K562 (cell line): ENCODE measurements around the gene GP1BA. TPM values are rescaled to one million over a fixed set of nuclear protein-coding genes. Genes with fewer than 3 reads are reported as not detected.

Experiments used
- ELF4 ChIP-seq: fragments of 450-650 bp; formaldehyde crosslinking; IDR thresholded peaks from 2 replicates; pipeline ENCODE4 v1.4.0; 2022; ENCODE audit warnings: missing genetic modification characterization
- HEY1 ChIP-seq: fragments of 250-450 bp; sonication (Bioruptor Pico); IDR thresholded peaks from 2 replicates; pipeline ENCODE4 v1.5.0; 2020; ENCODE audit warnings: mild to moderate bottlenecking, moderate library complexity, borderline replicate concordance
- HNRNPH1 ChIP-seq: fragments of 200-400 bp; formaldehyde crosslinking; optimal IDR thresholded peaks from 2 replicates; pipeline ENCODE3; 2017; ENCODE audit warnings: low read depth, mild to moderate bottlenecking, low read length, moderate library complexity
- HNRNPK ChIP-seq: fragments of 200-400 bp; formaldehyde crosslinking; IDR thresholded peaks from one replicate; pipeline ENCODE4 v1.6.1; 2018; ENCODE audit warnings: mild to moderate bottlenecking, low read depth, low read length; ENCODE audit not compliant: poor library complexity, severe bottlenecking
- JUNB ChIP-seq: fragments of 450-650 bp; formaldehyde crosslinking; conservative IDR thresholded peaks from 2 replicates; pipeline ENCODE4 v1.4.0; 2020; ENCODE audit warnings: mild to moderate bottlenecking
- KLF6 ChIP-seq: fragments of 250-450 bp; sonication (Bioruptor Pico); IDR thresholded peaks from 2 replicates; pipeline ENCODE4 v1.4.0; 2020; ENCODE audit warnings: mild to moderate bottlenecking, moderate library complexity, borderline replicate concordance
- LARP7 ChIP-seq: fragments of 450-650 bp; IDR thresholded peaks from 2 replicates; pipeline ENCODE4 v1.6.1; 2016
- MTF1 ChIP-seq: fragments of 250-450 bp; sonication (Bioruptor Pico); IDR thresholded peaks from 2 replicates; pipeline ENCODE4 v1.9.0; 2021; ENCODE audit warnings: moderate library complexity, mild to moderate bottlenecking, inconsistent platforms, borderline replicate concordance
- MYC ChIP-seq, 2 experiments: fragments of 250-450 bp in 1 of 2; sonication (Bioruptor Pico) in 1 of 2; IDR thresholded peaks; 2 replicates each; pipeline versions ENCODE4 v1.5.1 to v1.6.1; 2012 to 2021; ENCODE audit warnings: low read depth in 2 of 2, borderline replicate concordance in 1 of 2, improper control_type of control experiment in 1 of 2, low read length in 1 of 2, mild to moderate bottlenecking in 1 of 2, moderate library complexity in 1 of 2
- RBM14 ChIP-seq: fragments of 200-400 bp; formaldehyde crosslinking; IDR thresholded peaks from 2 replicates; pipeline ENCODE4 v1.6.1; 2018; ENCODE audit warnings: low read depth, mild to moderate bottlenecking, low read length, moderate library complexity, borderline replicate concordance; ENCODE audit not compliant: insufficient read depth
- TCFL5 ChIP-seq: fragments of 250-450 bp; sonication (Bioruptor Pico); conservative IDR thresholded peaks from 2 replicates; pipeline ENCODE4 v1.6.1; 2021; ENCODE audit warnings: mild to moderate bottlenecking, moderate library complexity, matching md5 sums
- THRAP3 ChIP-seq: fragments of 450-650 bp; IDR thresholded peaks from 2 replicates; pipeline ENCODE4 v1.6.1; 2016; ENCODE audit warnings: mild to moderate bottlenecking, inconsistent platforms, borderline replicate concordance
- ZBTB2 ChIP-seq: fragments of 450-650 bp; IDR thresholded peaks from 2 replicates; pipeline ENCODE4 v1.6.1; 2016; ENCODE audit warnings: antibody characterized with exemption
- ZFPM2 ChIP-seq: fragments of 250-450 bp; sonication (Bioruptor Pico); IDR thresholded peaks from 2 replicates; pipeline ENCODE4 v1.5.1; 2022; ENCODE audit warnings: mild to moderate bottlenecking
- ZNF586 ChIP-seq: fragments of 450-650 bp; formaldehyde crosslinking; conservative IDR thresholded peaks from 2 replicates; pipeline ENCODE4 v1.4.0; 2020; ENCODE audit warnings: mild to moderate bottlenecking, moderate library complexity
- ZNF609 ChIP-seq: sonication (generic); formaldehyde crosslinking; IDR thresholded peaks from 2 replicates; pipeline ENCODE4 v1.8.1; 2023; ENCODE audit warnings: missing genetic modification reagents, mild to moderate bottlenecking, borderline replicate concordance
- polyA plus RNA-seq, 8 experiments: library from polyadenylated mRNA; depleted of rRNA in 4 of 8; stranded (reverse) in 5 of 8; unstranded in 3 of 8; fragments of >200 nt; fragmentation: Nextera tagmentation in 2 of 8; fragmentation: Illumina TruSeq in 1 of 8; extraction: Ambion mirVana in 2 of 8; extraction: Trizol in 1 of 8; gene quantifications; 2 replicates each; pipeline versions ENCODE4 v1.2.1 to v1.2.3, GENCODE V29; 2011 to 2014; ENCODE audit warnings: inconsistent platforms in 1 of 8, missing spikeins in 1 of 8
- total RNA-seq, 7 experiments: library from RNA; depleted of rRNA in 6 of 7; stranded (reverse); fragments of >200 nt in 6 of 7; fragmentation: Illumina TruSeq in 2 of 7; extraction: Trizol in 2 of 7; gene quantifications; 2 replicates each; pipeline versions ENCODE4 v1.2.1 to v1.2.3, GENCODE V29; 2011 to 2021; ENCODE audit warnings: low replicate concordance in 1 of 7
- TF ChIP-seq, protein P1 (sequence below): fragments of 450-650 bp; formaldehyde crosslinking; IDR thresholded peaks from 2 replicates; pipeline ENCODE4 v1.4.0; 2020; ENCODE audit warnings: mild to moderate bottlenecking, moderate library complexity
- TF ChIP-seq, protein P2 (sequence below): fragments of 450-650 bp; conservative IDR thresholded peaks from 2 replicates; pipeline ENCODE4 v1.6.1; 2016; ENCODE audit warnings: missing genetic modification characterization, low read depth, mild to moderate bottlenecking, missing compliant biosample characterization, moderate library complexity

GP1BA gene
- total and polyA plus RNA-seq, 9 of the 15 experiments (the other 6 are each of a cell fraction or from before 2014, with no cell fraction given): 0.01 TPM; not detected in 8

- no peak for TF ChIP-seq MYC (IDR thresholded peaks at IDR 0.05; ENCODE audit: low read depth, low read length)
- no peak for TF ChIP-seq MYC (CRISPR knock-in tag; IDR thresholded peaks at IDR 0.05; ENCODE audit: borderline replicate concordance, low read depth)
- TF ChIP-seq ZNF586 (CRISPR knock-in tag): no peak
- TF ChIP-seq LARP7: no peak
- no peak for TF ChIP-seq ZFPM2 (CRISPR knock-in tag)
- peak; percentile 46; the same call in 1 of the 2 replicates for TF ChIP-seq ELF4 (CRISPR knock-in tag)
- TF ChIP-seq THRAP3: no peak
- no peak for TF ChIP-seq ZNF609 (CRISPR knock-in tag)
- no peak for TF ChIP-seq ZBTB2
- TF ChIP-seq, protein P1, sequence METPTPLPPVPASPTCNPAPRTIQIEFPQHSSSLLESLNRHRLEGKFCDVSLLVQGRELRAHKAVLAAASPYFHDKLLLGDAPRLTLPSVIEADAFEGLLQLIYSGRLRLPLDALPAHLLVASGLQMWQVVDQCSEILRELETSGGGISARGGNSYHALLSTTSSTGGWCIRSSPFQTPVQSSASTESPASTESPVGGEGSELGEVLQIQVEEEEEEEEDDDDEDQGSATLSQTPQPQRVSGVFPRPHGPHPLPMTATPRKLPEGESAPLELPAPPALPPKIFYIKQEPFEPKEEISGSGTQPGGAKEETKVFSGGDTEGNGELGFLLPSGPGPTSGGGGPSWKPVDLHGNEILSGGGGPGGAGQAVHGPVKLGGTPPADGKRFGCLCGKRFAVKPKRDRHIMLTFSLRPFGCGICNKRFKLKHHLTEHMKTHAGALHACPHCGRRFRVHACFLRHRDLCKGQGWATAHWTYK (CRISPR knock-in tag): no peak
- TF ChIP-seq RBM14: no peak
- TF ChIP-seq HNRNPK: peak; percentile 53
- no peak for TF ChIP-seq HEY1 (CRISPR knock-in tag)
- TF ChIP-seq TCFL5 (CRISPR knock-in tag): no peak
- TF ChIP-seq JUNB (CRISPR knock-in tag): no peak
- TF ChIP-seq HNRNPH1: no peak
- no peak for TF ChIP-seq KLF6 (CRISPR knock-in tag)
- TF ChIP-seq, protein P2, sequence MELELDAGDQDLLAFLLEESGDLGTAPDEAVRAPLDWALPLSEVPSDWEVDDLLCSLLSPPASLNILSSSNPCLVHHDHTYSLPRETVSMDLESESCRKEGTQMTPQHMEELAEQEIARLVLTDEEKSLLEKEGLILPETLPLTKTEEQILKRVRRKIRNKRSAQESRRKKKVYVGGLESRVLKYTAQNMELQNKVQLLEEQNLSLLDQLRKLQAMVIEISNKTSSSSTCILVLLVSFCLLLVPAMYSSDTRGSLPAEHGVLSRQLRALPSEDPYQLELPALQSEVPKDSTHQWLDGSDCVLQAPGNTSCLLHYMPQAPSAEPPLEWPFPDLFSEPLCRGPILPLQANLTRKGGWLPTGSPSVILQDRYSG (tag): no peak
- no peak for TF ChIP-seq MTF1 (CRISPR knock-in tag)
Measured at GRCh38 chr17:4948166-4948930, 16.3 kb downstream of the GP1BA start, which contains the start of gene PFN1 (continued).
